HepG2 (cell line): ENCODE results near the gene COBLL1. TPM values are rescaled to one million over a fixed set of nuclear protein-coding genes. Genes with fewer than 3 reads are reported as not detected.

Experiments
- ATM ChIP-seq: fragments of 450-650 bp; IDR thresholded peaks from 2 replicates; pipeline ENCODE4 v1.7.1; 2017; ENCODE audit warnings: mild to moderate bottlenecking, borderline replicate concordance
- DR1 ChIP-seq: sonication (generic); formaldehyde crosslinking; IDR thresholded peaks from 2 replicates; pipeline ENCODE4 v1.8.0; 2021; ENCODE audit warnings: mild to moderate bottlenecking, missing genetic modification reagents, inconsistent platforms
- ESRRA ChIP-seq: sonication (generic); formaldehyde crosslinking; IDR thresholded peaks from 2 replicates; pipeline ENCODE4 v1.5.1; 2020; ENCODE audit warnings: mild to moderate bottlenecking, low read depth, missing genetic modification reagents
- HMG20A ChIP-seq: IDR thresholded peaks from 2 replicates; pipeline ENCODE4 v1.6.1; 2016; ENCODE audit warnings: borderline replicate concordance
- HMG20B ChIP-seq: conservative IDR thresholded peaks from 2 replicates; pipeline ENCODE4 v1.6.1; 2016; ENCODE audit warnings: missing genetic modification reagents, missing compliant biosample characterization
- HOXA3 ChIP-seq: sonication (generic); formaldehyde crosslinking; IDR thresholded peaks from 2 replicates; pipeline ENCODE4 v1.5.0; 2020; ENCODE audit warnings: missing genetic modification reagents
- KDM6A ChIP-seq: IDR thresholded peaks from 2 replicates; pipeline ENCODE4 v1.6.1; 2016; ENCODE audit warnings: low read depth
- MED1 ChIP-seq: sonication (generic); formaldehyde crosslinking; IDR thresholded peaks from 2 replicates; pipeline ENCODE4 v1.4.0; 2020; ENCODE audit warnings: missing genetic modification reagents
- MYC ChIP-seq: sonication (generic); formaldehyde crosslinking; IDR thresholded peaks from 2 replicates; pipeline ENCODE4 v1.9.0; 2021; ENCODE audit warnings: missing genetic modification reagents, borderline replicate concordance
- NFYB ChIP-seq: sonication (generic); formaldehyde crosslinking; IDR thresholded peaks from 2 replicates; pipeline ENCODE4 v1.4.0; 2020; ENCODE audit warnings: missing genetic modification reagents
- RBM22 ChIP-seq: fragments of 200-400 bp; formaldehyde crosslinking; optimal IDR thresholded peaks from 2 replicates; pipeline ENCODE3; 2017; ENCODE audit warnings: mild to moderate bottlenecking, low read length, moderate library complexity
- SAP130 ChIP-seq: IDR thresholded peaks from 2 replicates; pipeline ENCODE4 v1.6.1; 2016; ENCODE audit warnings: low read depth
- SOX6 ChIP-seq, 2 experiments: fragments of 450-650 bp in 1 of 2; sonication (generic) in 1 of 2; formaldehyde crosslinking in 1 of 2; IDR thresholded peaks; 2 replicates each; pipeline versions ENCODE4 v1.4.0 to v1.6.1; 2017 to 2020; ENCODE audit warnings: antibody characterized with exemption in 1 of 2, mild to moderate bottlenecking in 1 of 2, missing genetic modification reagents in 1 of 2
- TEAD2 ChIP-seq: sonication (generic); formaldehyde crosslinking; IDR thresholded peaks from 2 replicates; pipeline ENCODE4 v1.9.0; 2021; ENCODE audit warnings: missing genetic modification reagents
- ZFP1 ChIP-seq: IDR thresholded peaks from 2 replicates; pipeline ENCODE4 v1.6.1; 2016
- ZFP90 ChIP-seq: sonication (generic); formaldehyde crosslinking; IDR thresholded peaks from 2 replicates; pipeline ENCODE4 v1.8.0; 2022; ENCODE audit warnings: missing genetic modification reagents, mild to moderate bottlenecking, inconsistent platforms, borderline replicate concordance
- ZKSCAN1 ChIP-seq: fragments of 150-350 bp; IDR thresholded peaks from 2 replicates; pipeline ENCODE4 v1.6.1; 2014; ENCODE audit warnings: low read length
- ZNF589 ChIP-seq: sonication (generic); formaldehyde crosslinking; conservative IDR thresholded peaks from 2 replicates; pipeline ENCODE4 v1.8.0; 2022; ENCODE audit warnings: mild to moderate bottlenecking, moderate library complexity, missing genetic modification reagents
- ZNF598 ChIP-seq: sonication (generic); formaldehyde crosslinking; IDR thresholded peaks from 2 replicates; pipeline ENCODE4 v1.5.1; 2020; ENCODE audit warnings: mild to moderate bottlenecking, missing genetic modification reagents, borderline replicate concordance
- polyA plus RNA-seq, 8 experiments: library from polyadenylated mRNA; depleted of rRNA in 3 of 8; stranded (reverse) in 7 of 8; unstranded in 1 of 8; fragments of >200 nt; fragmentation: Illumina TruSeq in 4 of 8; extraction: Trizol in 4 of 8; gene quantifications; 2 replicates each; pipeline versions ENCODE4 v1.2.1 to v1.2.3, GENCODE V29; 2011 to 2016; ENCODE audit warnings: low read depth in 4 of 8, missing spikeins in 1 of 8, mixed read lengths in 1 of 8; ENCODE audit not compliant: insufficient read depth in 1 of 8
- total RNA-seq, 5 experiments: library from RNA; depleted of rRNA; stranded (reverse); fragments of >200 nt; fragmentation: Illumina TruSeq; extraction: Trizol; gene quantifications; 2 replicates each; pipeline ENCODE4 v1.2.3, GENCODE V29; 2016; ENCODE audit warnings: low read depth in 1 of 5
- TF ChIP-seq, protein P1 (sequence below): sonication (generic); formaldehyde crosslinking; IDR thresholded peaks from 2 replicates; pipeline ENCODE4 v1.5.1; 2020; ENCODE audit warnings: mild to moderate bottlenecking, moderate library complexity, missing genetic modification reagents
- TF ChIP-seq, protein P2 (sequence below): sonication (generic); formaldehyde crosslinking; IDR thresholded peaks from 2 replicates; pipeline ENCODE4 v1.5.0; 2020; ENCODE audit warnings: missing genetic modification reagents, mild to moderate bottlenecking, borderline replicate concordance
- TF ChIP-seq, protein P3 (sequence below): IDR thresholded peaks from 2 replicates; pipeline ENCODE4 v1.6.1; 2016
- TF ChIP-seq, protein P4 (sequence below): fragments of 450-650 bp; IDR thresholded peaks from 2 replicates; pipeline ENCODE4 v1.6.1; 2016
- TF ChIP-seq, protein P5 (sequence below): sonication (generic); formaldehyde crosslinking; conservative IDR thresholded peaks from 2 replicates; pipeline ENCODE4 v1.4.0; 2020; ENCODE audit warnings: missing genetic modification reagents
- TF ChIP-seq, protein P6 (sequence below): IDR thresholded peaks from 2 replicates; pipeline ENCODE4 v1.6.1; 2012; ENCODE audit warnings: inconsistent platforms
- TF ChIP-seq, protein P7 (sequence below): IDR thresholded peaks from 2 replicates; pipeline ENCODE4 v1.6.1; 2016; ENCODE audit warnings: mild to moderate bottlenecking

COBLL1 gene
- total and polyA plus RNA-seq, 2 of the 13 experiments (the other 11 are each of a cell fraction or from before 2014, with no cell fraction given), result 32.6 to 86.8 TPM

DNA sequence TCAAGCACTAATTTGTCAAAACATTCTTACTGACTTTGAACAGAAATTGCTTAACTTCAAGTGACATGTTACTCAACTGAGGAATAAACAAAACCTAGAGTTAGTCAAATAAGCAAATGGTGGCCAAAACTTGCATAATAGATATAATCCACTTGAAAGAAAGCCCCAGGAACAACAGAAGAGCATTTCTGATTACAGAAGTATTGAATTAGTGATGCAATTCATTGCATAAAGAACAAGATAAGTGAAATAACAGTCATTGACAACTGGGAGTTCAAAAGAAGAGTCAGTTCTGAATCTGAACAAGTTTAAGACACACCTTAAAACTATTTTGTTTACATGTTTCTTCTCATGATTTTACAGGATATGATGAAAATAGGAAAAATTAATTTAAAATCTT is 30.8 kb downstream of the COBLL1 start (continued):
- TF ChIP-seq, protein P1, sequence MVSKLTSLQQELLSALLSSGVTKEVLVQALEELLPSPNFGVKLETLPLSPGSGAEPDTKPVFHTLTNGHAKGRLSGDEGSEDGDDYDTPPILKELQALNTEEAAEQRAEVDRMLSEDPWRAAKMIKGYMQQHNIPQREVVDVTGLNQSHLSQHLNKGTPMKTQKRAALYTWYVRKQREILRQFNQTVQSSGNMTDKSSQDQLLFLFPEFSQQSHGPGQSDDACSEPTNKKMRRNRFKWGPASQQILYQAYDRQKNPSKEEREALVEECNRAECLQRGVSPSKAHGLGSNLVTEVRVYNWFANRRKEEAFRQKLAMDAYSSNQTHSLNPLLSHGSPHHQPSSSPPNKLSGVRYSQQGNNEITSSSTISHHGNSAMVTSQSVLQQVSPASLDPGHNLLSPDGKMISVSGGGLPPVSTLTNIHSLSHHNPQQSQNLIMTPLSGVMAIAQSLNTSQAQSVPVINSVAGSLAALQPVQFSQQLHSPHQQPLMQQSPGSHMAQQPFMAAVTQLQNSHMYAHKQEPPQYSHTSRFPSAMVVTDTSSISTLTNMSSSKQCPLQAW (CRISPR knock-in tag), result no peak
- TF ChIP-seq, protein P2, sequence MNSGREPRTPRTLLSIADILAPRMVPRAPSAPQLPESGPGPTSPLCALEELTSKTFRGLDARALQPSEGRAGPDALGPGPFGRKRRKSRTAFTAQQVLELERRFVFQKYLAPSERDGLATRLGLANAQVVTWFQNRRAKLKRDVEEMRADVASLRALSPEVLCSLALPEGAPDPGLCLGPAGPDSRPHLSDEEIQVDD (CRISPR knock-in tag), result no peak
- TF ChIP-seq ZKSCAN1, result no peak
- no peak for TF ChIP-seq SOX6 (IDR thresholded peaks at IDR 0.05)
- peak; percentile 99 for TF ChIP-seq SOX6 (CRISPR knock-in tag; IDR thresholded peaks at IDR 0.05)
- TF ChIP-seq RBM22, result no peak
- TF ChIP-seq, protein P3, sequence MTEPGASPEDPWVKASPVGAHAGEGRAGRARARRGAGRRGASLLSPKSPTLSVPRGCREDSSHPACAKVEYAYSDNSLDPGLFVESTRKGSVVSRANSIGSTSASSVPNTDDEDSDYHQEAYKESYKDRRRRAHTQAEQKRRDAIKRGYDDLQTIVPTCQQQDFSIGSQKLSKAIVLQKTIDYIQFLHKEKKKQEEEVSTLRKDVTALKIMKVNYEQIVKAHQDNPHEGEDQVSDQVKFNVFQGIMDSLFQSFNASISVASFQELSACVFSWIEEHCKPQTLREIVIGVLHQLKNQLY (CRISPR knock-in tag), result peak; percentile 88
- TF ChIP-seq SAP130 (CRISPR knock-in tag), result peak; percentile 82
- no peak for TF ChIP-seq MYC
- TF ChIP-seq, protein P4, sequence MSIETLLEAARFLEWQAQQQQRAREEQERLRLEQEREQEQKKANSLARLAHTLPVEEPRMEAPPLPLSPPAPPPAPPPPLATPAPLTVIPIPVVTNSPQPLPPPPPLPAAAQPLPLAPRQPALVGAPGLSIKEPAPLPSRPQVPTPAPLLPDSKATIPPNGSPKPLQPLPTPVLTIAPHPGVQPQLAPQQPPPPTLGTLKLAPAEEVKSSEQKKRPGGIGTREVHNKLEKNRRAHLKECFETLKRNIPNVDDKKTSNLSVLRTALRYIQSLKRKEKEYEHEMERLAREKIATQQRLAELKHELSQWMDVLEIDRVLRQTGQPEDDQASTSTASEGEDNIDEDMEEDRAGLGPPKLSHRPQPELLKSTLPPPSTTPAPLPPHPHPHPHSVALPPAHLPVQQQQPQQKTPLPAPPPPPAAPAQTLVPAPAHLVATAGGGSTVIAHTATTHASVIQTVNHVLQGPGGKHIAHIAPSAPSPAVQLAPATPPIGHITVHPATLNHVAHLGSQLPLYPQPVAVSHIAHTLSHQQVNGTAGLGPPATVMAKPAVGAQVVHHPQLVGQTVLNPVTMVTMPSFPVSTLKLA, result no peak
- peak; percentile 97 for TF ChIP-seq HMG20A (CRISPR knock-in tag)
- TF ChIP-seq KDM6A (CRISPR knock-in tag), result peak; percentile 76
- TF ChIP-seq, protein P5, sequence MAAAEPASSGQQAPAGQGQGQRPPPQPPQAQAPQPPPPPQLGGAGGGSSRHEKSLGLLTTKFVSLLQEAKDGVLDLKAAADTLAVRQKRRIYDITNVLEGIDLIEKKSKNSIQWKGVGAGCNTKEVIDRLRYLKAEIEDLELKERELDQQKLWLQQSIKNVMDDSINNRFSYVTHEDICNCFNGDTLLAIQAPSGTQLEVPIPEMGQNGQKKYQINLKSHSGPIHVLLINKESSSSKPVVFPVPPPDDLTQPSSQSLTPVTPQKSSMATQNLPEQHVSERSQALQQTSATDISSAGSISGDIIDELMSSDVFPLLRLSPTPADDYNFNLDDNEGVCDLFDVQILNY (CRISPR knock-in tag), result no peak
- TF ChIP-seq TEAD2 (CRISPR knock-in tag), result no peak
- no peak for TF ChIP-seq DR1 (CRISPR knock-in tag)
- TF ChIP-seq ZNF589 (CRISPR knock-in tag), result no peak
- TF ChIP-seq, protein P6, sequence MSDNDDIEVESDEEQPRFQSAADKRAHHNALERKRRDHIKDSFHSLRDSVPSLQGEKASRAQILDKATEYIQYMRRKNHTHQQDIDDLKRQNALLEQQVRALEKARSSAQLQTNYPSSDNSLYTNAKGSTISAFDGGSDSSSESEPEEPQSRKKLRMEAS, result peak; percentile 60
- TF ChIP-seq, protein P7, sequence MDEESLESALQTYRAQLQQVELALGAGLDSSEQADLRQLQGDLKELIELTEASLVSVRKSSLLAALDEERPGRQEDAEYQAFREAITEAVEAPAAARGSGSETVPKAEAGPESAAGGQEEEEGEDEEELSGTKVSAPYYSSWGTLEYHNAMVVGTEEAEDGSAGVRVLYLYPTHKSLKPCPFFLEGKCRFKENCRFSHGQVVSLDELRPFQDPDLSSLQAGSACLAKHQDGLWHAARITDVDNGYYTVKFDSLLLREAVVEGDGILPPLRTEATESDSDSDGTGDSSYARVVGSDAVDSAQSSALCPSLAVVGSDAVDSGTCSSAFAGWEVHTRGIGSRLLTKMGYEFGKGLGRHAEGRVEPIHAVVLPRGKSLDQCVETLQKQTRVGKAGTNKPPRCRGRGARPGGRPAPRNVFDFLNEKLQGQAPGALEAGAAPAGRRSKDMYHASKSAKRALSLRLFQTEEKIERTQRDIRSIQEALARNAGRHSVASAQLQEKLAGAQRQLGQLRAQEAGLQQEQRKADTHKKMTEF, result peak; percentile 94
- peak; percentile 94 for TF ChIP-seq ATM
- 0 out of 2 replicates have a peak, but pooled peaks have one; percentile 36 for TF ChIP-seq ZFP90 (CRISPR knock-in tag)
- peak; percentile 92 for TF ChIP-seq HMG20B
- peak; percentile 94 for TF ChIP-seq MED1 (CRISPR knock-in tag)
- peak; percentile 42; the same call in 1 of the 2 replicates for TF ChIP-seq ESRRA
- TF ChIP-seq NFYB (CRISPR knock-in tag), result no peak
- TF ChIP-seq ZNF598, result no peak
- peak; percentile 77; the same call in 1 of the 2 replicates for TF ChIP-seq ZFP1
- no peak for TF ChIP-seq HOXA3
